ENCODE results near the gene ZNF26.
A peak's percentile ranks its signal among the peaks of the same experiment; 100 is the strongest.
"Not testable (repeated sequence)": the region's sequence is repeated elsewhere in the genome, so short reads cannot be mapped to it uniquely, and the experiment has no call there.

Gene ZNF26

DNA sequence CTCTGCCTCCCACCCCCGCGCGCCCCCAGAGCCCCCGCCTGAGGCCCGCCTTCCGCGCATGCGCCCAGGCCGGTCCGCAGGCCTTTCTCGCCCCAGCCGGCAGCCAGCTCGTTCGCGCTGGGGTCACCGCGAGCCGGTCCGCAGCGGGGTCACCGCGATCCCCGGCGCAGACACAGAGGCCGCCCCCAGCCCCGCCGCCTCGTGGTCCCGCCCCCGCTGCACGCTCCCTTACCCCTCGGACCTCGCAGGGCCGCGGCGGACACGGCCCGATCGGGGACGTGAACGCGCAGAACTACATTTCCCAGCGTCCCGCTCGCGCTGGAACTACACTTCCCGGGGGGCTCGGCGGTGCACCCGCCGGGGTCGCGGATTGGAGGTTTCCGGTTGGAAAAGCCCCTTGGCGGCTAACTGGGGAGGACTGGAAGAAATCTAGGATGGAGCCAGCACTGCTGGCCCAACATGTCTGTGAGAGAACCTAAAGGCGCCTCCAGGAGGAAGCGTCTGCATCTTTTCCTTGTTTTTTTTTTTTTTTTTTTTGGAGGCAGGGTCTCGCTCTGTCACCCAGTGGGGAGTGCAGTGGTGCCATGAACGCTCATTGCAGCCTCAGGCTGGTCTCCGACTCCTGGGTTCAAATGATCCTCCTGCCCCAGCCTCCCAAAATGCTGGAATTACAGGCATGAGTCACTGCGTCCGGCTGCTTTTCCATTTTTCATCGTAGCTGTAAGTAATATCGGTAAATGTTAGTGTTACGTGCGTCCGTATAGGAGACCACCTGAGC is 30.0 kb upstream of the ZNF26 start, which contains the start of gene ZNF605:
Gene ZNF605, minus strand, starts transcription at position 296 of the 778 bp plus-strand sequence. CDS start 10,671 bp downstream, outside the sequence.
- DNase-seq (ENCODE audit: low read depth), result peak; percentile 68

DNA sequence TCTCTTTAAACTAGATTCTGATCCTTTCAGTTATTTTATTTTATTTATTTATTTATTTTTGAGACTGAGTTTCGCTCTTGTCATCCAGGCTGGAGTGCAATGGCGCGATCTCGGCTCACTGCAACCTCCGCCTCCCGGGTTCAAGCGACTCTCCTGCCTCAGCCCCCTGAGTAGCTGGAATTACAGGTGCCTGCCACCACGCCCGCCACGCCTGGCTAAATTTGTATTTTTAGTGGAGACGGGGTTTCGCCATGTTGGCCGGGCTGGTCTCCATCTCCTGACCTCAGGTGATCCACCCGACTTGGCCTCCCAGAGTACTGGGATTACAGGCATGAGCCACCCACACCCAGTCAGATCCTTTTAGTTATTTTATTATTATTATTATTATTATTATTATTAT is 24.4 kb upstream of the ZNF26 start:
- DNase-seq (ENCODE audit: low read depth), result not testable (repeated sequence)

DNA sequence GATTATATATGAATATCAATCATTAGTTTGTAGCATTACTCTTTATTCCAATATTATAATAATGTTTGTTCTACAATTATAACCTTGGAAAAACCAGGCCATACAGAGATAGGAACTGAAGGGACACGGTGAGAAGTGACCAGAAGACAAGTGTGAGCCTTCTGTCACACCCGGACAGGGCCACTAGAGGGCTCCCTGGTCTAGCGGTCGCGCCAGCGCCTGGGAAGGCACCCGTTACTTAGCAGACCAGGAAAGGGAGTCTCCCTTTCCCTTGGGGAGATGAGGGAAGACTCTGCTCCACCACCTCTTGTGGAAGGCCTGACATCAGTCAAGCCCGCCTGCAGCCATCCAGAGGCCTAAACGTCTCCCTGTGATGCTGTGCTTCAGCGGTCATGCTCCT is 22.2 kb upstream of the ZNF26 start:
- not testable (repeated sequence) for DNase-seq (ENCODE audit: low read depth)

DNA sequence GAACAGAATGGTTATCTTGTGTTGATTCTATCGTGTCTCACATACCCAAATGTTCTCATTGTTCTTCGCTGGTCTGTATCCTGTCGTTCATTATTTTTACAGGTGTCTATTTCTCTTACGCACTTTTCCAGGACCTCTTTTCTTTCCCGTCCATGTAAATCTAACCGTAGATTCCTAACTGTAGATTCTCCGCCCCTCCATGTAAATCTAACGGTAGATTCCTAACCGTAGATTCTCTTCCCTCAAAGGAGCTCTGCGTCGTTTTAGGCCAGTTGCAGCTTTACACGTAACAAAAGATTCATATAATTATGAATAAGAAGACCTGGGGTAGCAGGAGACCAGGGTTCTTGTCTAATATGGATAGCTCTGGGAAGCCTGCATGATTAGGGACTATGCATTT is 20.4 kb upstream of the ZNF26 start:
- no peak for DNase-seq (ENCODE audit: low read depth)

DNA sequence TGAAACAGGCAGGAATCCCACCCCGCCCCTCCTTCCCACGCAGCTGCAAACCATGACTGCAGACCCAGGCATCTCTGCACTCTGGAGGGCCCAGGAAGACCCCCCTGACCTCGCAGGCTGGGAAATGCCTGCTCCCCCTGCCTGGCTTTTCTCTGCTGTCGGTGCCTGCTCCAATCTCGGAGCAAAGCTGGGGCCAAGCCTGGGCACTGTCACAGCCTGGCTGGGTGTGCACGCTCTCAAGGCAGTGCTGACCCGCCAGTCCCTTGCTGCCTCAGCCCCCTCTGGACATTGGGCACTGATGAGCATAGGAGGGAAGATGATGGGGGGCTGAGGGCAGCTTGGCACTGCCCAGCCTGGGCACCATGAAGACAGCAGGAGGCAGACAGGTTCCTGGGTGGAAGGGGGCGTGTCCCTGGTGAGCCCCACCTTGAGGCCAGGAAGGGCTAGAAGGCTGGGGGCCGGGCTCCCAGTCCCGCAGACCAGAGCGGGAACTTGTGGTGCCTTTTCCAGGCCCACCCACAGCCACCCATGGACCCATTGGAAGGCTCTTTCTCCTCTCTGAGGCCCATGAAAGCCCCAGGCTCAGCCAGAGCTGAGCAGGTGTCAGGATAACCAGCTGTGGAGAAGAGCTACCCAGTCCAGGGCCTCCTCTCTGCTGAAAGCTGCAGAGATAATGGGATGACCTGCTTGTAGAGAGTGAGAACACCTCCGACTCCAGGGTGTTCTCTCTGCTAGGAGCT is 19.3 kb upstream of the ZNF26 start:
- no peak for DNase-seq (ENCODE audit: low read depth)

DNA sequence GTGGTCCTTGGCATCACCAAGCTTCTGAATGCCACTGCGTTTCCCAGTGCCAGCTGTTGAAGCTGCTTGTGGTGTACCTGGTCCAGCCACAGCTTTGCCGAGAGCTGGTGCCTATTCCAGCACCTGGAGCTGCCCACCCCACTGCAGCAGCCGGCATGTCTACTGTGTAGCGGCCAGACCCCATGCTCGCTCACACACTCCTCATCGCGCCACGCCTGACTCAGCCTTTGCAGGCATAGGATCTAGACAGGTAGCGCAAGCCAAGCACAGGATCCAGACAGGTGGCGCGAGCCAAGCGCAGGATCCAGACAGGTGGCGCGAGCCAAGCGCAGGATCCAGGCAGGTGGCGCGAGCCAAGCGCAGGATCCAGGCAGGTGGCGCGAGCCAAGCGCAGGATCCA is 18.4 kb upstream of the ZNF26 start:
- no peak for DNase-seq (ENCODE audit: low read depth)

DNA sequence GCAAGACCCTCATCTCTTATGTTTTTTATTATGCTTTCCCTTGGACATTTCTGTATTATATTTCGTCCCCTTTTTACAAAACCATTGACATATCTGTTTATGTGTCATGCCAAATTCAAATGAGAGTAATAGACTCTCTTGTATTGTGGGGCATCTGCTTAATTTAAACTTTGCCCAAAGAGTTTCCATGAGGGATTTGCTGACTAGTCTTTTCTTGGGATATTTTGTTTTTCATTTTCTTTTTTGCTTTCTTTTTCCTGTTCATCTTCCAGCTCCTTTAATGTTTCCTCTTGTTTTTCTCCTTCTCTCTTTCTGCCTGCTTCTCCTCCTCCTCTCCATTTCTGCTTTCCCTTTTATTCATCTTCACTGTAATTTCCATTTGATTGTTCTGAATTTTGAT is 13.8 kb upstream of the ZNF26 start:
- DNase-seq (ENCODE audit: low read depth), result no peak

DNA sequence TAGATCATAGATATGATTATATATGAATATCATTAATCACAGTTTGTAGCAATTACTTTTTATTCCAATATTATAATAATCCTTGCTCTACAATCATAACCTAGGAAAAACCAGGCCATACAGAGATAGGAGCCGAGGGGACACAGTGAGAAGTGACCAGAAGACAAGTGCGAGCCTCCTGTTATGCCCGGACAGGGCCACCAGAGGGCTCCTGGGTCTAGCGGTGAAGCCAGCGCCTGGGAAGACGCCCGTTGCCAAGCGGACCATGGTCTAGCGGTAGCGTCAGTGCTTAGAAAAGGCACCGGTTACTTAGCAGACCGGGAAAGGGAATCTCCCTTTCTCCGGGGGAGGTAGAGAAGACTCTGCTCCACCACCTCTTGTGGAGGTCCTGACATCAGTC is 9.3 kb upstream of the ZNF26 start:
- not testable (repeated sequence) for DNase-seq (ENCODE audit: low read depth)

DNA sequence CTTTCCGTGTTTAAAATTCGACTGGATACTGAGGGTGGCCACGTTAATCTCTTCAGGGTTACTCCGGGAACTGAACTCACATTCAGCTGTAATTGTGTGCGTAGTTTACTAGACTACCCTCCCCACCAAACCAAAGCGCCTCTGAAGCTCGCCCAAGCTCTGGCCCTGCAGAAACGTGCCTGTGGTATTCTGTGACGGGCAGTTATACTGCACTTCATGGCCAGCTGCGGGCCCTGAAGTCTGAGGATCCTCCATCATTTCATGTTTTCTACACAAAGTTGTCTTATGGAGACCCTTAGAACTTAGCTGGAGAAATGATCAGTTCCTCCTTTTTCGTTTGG is 688 bp downstream of the ZNF26 start:
- no peak for DNase-seq (ENCODE audit: low read depth)

DNA sequence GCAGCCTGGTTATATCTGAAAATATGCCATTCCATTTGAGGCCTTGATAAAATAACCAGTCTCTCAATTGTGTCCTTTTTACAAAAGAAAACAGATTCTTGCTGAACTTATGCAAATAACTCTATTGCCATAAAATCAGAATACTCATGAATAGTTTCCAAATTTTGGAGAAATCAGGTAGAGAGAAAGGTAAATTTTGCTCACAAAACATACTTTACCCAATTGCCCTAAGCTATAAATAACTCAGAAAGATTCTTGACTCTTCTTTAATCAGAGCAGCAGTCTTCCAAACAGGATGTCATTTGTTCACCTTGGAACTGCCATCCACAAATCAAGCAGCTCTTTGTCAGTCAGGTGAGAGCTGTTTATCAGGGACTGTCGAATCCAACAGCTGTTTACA is 12.6 kb downstream of the ZNF26 start:
- no peak for DNase-seq (ENCODE audit: low read depth)

DNA sequence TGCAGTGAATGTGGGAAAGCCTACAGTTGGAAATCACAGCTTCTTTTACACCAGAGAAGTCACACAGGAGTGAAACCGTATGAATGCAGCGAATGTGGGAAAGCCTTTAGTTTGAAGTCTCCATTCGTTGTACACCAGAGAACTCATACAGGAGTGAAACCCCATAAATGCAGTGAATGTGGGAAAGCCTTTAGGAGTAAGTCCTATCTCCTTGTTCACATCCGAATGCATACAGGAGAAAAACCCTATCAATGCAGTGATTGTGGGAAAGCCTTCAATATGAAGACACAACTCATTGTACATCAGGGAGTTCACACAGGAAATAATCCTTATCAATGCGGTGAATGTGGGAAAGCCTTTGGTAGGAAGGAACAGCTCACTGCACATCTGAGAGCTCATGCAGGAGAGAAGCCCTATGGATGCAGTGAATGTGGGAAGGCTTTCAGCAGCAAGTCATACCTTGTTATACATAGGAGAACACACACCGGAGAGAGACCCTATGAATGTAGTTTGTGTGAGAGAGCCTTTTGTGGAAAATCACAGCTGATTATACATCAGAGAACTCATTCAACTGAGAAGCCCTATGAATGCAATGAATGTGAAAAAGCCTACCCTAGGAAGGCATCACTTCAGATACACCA is 24.6 kb downstream of the ZNF26 start:
- DNase-seq (ENCODE audit: low read depth), result no peak

DNA sequence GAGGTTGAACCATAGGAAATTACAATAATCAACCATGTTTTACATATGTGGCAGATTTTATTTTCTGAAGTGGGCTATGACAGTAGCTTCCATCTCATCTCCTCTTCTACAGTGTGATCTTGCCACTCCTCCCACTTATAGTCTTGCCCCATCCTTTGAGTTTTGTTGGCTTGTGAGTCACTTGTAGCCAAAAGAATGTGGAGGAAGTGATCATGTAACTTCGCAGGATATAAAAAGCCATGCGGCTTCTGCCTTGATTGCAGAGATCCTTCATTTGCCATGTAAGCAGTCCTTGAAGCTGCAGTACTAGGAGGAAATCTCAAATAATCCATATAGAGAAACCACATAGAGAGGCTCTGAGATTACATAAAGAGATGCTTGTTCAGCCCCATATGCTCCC is 37.4 kb downstream of the ZNF26 start:
- DNase-seq (ENCODE audit: low read depth), result no peak

DNA sequence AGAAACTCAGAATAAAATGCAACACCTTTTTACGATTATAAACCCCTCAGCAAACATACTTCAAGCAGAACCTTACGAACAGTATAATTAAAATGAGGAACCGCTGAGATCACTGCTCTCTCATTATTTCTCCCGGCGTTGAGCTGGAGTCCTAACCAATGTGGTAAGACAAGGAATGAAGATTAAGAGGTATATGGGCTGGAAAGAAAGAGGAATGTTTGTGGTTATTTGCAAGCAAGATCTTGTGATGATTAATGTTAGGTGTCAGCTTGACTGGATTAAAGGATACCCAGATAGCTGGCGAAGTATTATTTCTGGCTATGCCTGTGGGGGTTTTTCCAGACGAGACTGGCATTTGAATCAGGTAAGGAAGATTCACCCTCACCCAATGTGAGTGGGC is 40.8 kb downstream of the ZNF26 start:
- no peak for DNase-seq (ENCODE audit: low read depth)

DNA sequence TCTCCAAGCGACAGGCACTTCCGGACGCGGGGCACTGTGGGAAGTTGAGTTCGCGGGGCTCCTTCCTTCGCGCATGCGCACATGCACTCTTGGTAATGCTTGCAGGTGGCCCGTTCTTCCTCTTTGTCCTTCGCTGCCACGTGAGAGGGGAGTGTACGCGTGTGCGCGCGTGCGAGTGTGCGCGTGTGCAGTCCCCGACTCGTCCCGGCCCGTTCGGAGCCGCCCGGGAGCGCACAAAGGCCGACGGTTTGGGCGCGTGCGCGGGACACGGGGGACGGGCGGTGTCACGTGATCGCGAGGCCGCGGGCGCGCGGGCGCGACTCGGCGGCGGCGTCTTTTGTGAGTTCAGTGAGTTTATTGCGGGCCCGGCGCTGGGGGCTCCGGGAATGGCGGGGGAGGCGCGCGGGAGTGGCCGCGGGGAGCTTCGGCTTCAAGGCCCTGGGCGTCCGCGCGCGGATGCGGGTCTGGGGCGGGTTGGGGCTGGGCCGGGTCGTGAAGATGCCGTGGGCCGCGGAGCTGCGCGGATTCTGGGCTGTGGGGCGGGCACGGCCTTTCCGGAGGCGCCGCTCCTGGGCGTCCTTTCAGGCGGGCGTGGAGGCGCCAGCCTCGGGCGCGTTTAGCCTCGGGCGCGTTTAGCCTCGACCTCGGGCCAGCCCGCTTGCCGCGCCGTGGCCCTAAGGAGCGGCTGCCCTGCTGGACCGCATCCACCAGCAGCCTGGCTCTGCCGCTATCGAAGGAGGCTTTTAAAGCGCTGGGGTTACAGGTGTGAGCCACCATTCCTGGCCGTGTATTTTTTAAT is 51.2 kb downstream of the ZNF26 start, which contains the start of gene ZNF84:
Gene ZNF84, plus strand, starts transcription at position 303 of the 799 bp plus-strand sequence. CDS start 3,959 bp downstream, outside the sequence.
- DNase-seq (ENCODE audit: low read depth), result peak; percentile 93

DNA sequence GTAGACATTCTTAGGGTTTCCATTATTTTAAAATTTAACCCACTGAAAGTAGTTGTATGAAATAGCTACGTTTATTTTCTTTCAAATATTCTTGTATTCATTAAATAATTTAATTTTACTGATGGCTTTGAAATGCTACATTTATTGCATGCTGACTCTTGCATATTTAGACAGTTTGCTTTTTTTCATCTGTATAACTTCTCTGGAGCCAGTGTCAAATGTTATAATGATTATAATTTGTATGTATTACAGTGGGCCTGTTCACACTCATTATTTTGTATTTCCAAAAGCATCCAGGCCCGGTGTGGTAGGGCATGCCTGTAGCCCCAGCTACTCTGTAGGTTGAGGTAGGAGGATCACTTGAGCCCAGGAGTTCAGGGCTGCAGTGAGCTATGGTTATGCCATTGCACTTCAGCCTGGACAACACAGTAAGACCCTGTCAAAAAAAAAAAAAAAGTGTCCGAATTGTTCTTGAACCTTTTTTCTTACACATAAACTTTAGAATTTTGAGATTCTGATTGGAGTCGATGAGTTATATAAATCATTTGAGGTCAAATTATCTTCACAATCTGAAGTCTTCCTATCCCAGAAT is 52.0 kb downstream of the ZNF26 start:
- no peak for DNase-seq (ENCODE audit: low read depth)

DNA sequence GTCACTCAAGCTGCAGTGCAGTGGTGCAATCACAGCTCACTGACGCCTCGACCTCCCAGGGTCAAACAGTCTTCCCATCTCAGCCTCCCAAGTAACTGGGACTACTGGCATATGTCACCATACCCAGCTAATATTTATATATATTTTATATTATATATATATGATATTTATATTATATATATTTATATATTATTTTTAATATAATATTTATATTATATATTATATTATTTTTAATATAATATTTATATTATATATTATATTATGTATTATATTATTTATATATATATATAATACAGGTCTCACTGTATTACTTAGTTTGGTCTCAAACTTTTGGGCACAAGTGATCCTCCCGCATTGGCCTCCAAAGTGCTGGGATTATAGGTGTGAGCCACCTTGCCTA is 60.5 kb downstream of the ZNF26 start:
- DNase-seq (ENCODE audit: low read depth), result no peak

DNA sequence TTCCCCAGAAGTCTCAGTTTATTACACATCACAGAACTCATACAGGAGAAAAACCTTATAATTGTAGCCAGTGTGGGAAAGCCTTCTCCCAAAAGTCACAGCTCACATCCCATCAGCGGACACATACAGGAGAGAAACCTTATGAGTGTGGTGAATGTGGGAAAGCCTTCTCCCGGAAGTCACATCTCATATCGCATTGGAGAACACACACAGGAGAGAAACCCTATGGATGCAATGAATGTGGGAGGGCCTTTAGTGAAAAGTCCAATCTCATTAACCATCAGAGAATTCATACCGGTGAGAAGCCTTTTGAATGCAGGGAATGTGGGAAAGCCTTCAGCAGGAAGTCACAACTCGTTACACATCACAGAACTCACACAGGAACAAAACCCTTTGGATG is 71.3 kb downstream of the ZNF26 start:
- DNase-seq (ENCODE audit: low read depth), result no peak

DNA sequence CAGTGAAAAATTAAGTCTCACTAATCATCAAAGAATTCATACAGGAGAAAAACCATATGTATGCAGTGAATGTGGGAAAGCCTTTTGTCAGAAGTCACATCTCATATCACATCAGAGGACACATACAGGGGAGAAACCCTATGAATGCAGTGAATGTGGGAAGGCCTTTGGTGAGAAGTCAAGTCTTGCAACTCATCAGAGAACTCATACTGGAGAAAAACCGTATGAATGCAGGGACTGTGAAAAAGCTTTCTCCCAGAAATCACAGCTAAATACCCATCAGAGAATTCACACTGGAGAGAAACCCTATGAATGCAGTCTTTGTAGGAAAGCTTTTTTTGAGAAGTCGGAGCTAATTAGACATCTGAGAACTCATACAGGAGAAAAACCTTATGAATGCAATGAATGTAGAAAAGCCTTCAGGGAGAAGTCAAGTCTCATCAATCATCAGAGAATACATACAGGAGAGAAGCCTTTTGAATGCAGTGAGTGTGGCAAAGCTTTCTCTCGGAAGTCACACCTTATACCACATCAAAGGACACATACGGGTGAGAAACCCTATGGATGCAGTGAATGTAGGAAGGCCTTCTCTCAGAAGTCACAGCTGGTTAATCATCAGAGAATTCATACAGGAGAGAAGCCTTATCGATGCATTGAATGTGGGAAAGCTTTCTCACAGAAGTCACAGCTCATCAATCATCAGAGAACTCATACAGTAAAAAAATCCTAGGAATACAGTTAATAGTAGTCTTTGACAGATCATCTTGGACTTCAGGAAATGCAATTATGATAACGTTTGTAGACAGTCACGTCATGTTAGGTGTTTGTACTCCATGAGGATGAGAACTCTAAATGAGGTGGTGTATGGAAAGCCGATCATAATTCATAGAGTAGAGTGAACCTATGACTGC is 72.3 kb downstream of the ZNF26 start:
- no peak for DNase-seq (ENCODE audit: low read depth)

DNA sequence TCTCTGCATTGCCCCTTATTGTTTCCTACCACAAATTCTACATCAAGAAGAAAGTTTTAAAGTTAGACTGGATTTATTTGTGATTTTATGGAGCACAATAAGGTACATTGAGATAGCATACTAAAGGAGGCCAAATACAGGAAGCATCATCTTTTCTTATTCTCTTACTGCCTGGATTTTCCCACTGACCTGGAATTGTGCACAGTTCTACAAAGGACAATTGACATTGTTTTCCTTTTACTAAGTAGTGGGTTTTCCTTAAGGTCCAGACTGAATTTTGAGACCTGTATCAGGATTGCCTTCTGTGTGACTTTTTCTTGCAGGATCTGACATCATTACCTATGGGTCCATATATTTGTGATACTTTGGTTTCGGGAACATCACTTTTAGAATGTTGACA is 75.8 kb downstream of the ZNF26 start:
- no peak for DNase-seq (ENCODE audit: low read depth)

DNA sequence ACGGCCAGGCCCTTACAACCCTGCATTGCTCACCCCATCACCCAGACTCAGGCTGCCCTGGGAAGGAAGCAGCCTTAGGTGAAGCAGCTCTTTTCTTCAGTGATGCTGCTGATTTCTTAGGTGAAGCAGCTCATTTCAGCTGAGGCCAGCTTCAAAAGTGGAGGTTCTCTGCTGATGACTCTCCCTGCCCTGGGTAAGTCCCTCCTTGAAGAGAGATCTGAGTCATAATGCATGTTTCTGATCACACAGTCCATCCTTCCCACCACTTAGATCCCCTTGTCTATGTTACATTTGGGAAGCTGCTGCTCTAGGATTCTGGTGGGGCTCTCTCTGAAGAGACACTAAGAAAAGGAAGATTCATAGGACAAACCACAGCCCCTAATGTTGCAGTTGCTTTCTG is 77.4 kb downstream of the ZNF26 start:
- DNase-seq (ENCODE audit: low read depth), result no peak

DNA sequence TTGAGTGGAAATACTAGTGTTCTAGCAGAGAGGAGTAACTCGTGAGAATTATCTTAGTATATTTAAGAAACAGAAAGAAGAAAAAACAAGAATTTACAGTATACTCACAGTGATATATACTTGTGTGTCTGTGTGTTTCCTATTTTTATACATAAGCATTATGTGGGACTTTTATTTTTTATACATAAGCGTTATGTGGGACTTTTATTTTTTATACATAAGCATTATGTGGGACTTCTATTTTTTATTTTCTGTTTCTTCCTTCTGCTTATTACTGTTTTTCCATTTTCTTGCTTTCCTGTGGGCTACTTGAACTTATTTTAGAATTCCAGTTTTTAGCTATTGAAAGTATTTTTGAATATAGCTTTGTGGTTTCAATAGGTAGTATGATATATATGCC is 87.7 kb downstream of the ZNF26 start:
- no peak for DNase-seq (ENCODE audit: low read depth)
